Sigmoid colon (tissue), 4 donors: Measurements from ENCODE around the gene HMX3.

ENCODE experiments used
- CTCF ChIP-seq, 4 experiments: fragments of 450-650 bp in 3 of 4; fragments of 200-600 bp in 1 of 4; IDR thresholded peaks; one replicate each; pipeline ENCODE4 v1.5.1; 2016 to 2019; ENCODE audit warnings: antibody characterized with exemption in 4 of 4, mild to moderate bottlenecking in 3 of 4, moderate library complexity in 2 of 4
- EP300 ChIP-seq, 4 donors: sonication (generic); formaldehyde crosslinking; IDR thresholded peaks; one replicate each; pipeline ENCODE4 v1.6.1; 2017; ENCODE audit warnings: antibody characterized with exemption in 4 of 4
- POLR2A ChIP-seq, 2 donors: fragments of 450-650 bp; IDR thresholded peaks; one replicate each; pipeline ENCODE4 v1.6.1; 2016; ENCODE audit warnings: antibody characterized with exemption in 2 of 2, mild to moderate bottlenecking in 2 of 2, moderate library complexity in 2 of 2
- POLR2AphosphoS5 ChIP-seq, 4 donors: sonication (generic); formaldehyde crosslinking; IDR thresholded peaks; one replicate each; pipeline ENCODE4 v1.6.1; 2017; ENCODE audit warnings: antibody characterized with exemption in 4 of 4

GRCh38 chr10:123146013-123146893, 10.5 kb downstream of the HMX3 start:
- TF ChIP-seq CTCF (IDR thresholded peaks at IDR 0.05) (no peak), POLR2AphosphoS5 (IDR thresholded peaks at IDR 0.05) (no peak), POLR2A (IDR thresholded peaks at IDR 0.05) (no peak), EP300 (IDR thresholded peaks at IDR 0.05) (no peak)
